ENCODE data around the gene MCUB. TPM values are rescaled to one million over a fixed set of nuclear protein-coding genes. Genes with fewer than 3 reads are reported as not detected.
"Not testable (repeated sequence)": the region's sequence is repeated elsewhere in the genome, so short reads cannot be mapped to it uniquely, and the experiment has no call there.

The MCUB gene
- total RNA-seq, 2 experiments from 2014 or later: 69.1 to 71.8 TPM

- H3K9me3 Mint-ChIP-seq; H3K27me3 Mint-ChIP-seq (ENCODE audit: low read depth); intact Hi-C loops (cut with micrococcal nuclease); H3K27ac Mint-ChIP-seq: not testable (repeated sequence)
- Mint-ChIP-seq H3K36me3 (ENCODE audit: low read depth) (peaks cover 23% of the 10 kb centered on the region), H3K4me1 (ENCODE audit: low read depth) (peaks cover 34% of the 10 kb centered on the region), H3K4me3 (peak overlapping the region; percentile 88)
- CTCF ChIA-PET: interaction anchor here (0.7 to 1.9 kb wide), 3 partner anchors 16 to 60 kb away, joined by 3 to 4 read pairs (median 4); no protein-coding TSS in a partner anchor
- DNase-seq: peak; percentile 45
Observed at GRCh38 chr4:109558095-109558494, 2.0 kb upstream of the MCUB start.

- Mint-ChIP-seq H3K27ac (peak overlapping the region; percentile 95), H3K4me3 (peak overlapping the region; percentile 88), H3K36me3 (ENCODE audit: low read depth) (peaks cover 17% of the 10 kb centered on the region), H3K27me3 (ENCODE audit: low read depth) (no peaks in the 10 kb centered on the region), H3K9me3 (peaks cover 3% of the 10 kb centered on the region), H3K4me1 (ENCODE audit: low read depth) (peaks cover 49% of the 10 kb centered on the region)
- DNase-seq: peak; percentile 53
- CTCF ChIA-PET: interaction anchor here (0.6 to 1.9 kb wide), 7 partner anchors 15 to 902 kb away, joined by 3 to 4 read pairs (median 3); partner anchors contain the start of gene SEC24B
- intact Hi-C loops (cut with micrococcal nuclease): no loop called here
Observed at GRCh38 chr4:109559625-109559982, 442 bp upstream of the MCUB start.

GRCh38 chr4:109560687-109561461 is 828 bp downstream of the MCUB start:
- peaks cover 56% of the 10 kb centered on the region for H3K4me1 Mint-ChIP-seq (ENCODE audit: low read depth)
- H3K36me3 Mint-ChIP-seq (ENCODE audit: low read depth): peaks cover 17% of the 10 kb centered on the region
- no peaks in the 10 kb centered on the region for H3K27me3 Mint-ChIP-seq (ENCODE audit: low read depth)
- peak; percentile 77 for DNase-seq
- H3K9me3 Mint-ChIP-seq: peaks cover 3% of the 10 kb centered on the region
- H3K27ac Mint-ChIP-seq: peak overlapping the region; percentile 95
- peak overlapping the region; percentile 88 for H3K4me3 Mint-ChIP-seq
- CTCF ChIA-PET: interaction anchor here (0.7 to 1.1 kb wide), 4 partner anchors 22 to 98 kb away, joined by 3 to 5 read pairs (median 4); no protein-coding TSS in a partner anchor
- intact Hi-C loops (cut with micrococcal nuclease): loop anchor here (1.0 to 10.0 kb wide), 13 partner anchors 27 to 1466 kb away; partner anchors contain the start of genes GAR1 and SEC24B

GRCh38 chr4:109562457-109563239 is 2.6 kb downstream of the MCUB start:
- Mint-ChIP-seq H3K9me3 (peaks cover 3% of the 10 kb centered on the region), H3K27me3 (ENCODE audit: low read depth) (no peaks in the 10 kb centered on the region), H3K4me1 (ENCODE audit: low read depth) (peaks cover 58% of the 10 kb centered on the region), H3K36me3 (ENCODE audit: low read depth) (peaks cover 13% of the 10 kb centered on the region), H3K4me3 (peak overlapping the region; percentile 88), H3K27ac (peak overlapping the region; percentile 14)
- peak; percentile 70 for DNase-seq
- intact Hi-C loops (cut with micrococcal nuclease): loop anchor here (5.0 to 10.0 kb wide), 2 partner anchors 525 to 1468 kb away; no protein-coding TSS in a partner anchor
- CTCF ChIA-PET: interaction anchor here (0.9 to 2.6 kb wide), 6 partner anchors 9 to 254 kb away, joined by 3 to 13 read pairs (median 4); no protein-coding TSS in a partner anchor

- Mint-ChIP-seq H3K36me3 (ENCODE audit: low read depth) (peaks cover 14% of the 10 kb centered on the region), H3K9me3 (peaks cover 3% of the 10 kb centered on the region), H3K4me3 (no peak overlapping the region), H3K27ac (no peak overlapping the region), H3K4me1 (ENCODE audit: low read depth) (peaks cover 65% of the 10 kb centered on the region), H3K27me3 (ENCODE audit: low read depth) (no peaks in the 10 kb centered on the region)
- CTCF ChIA-PET: interaction anchor here (0.7 to 1.6 kb wide), 5 partner anchors 9 to 138 kb away, joined by 3 to 5 read pairs (median 4); partner anchors contain the start of gene SEC24B
- no peak for DNase-seq
- intact Hi-C loops (cut with micrococcal nuclease): no loop called here
Observed at GRCh38 chr4:109571494-109571893, 11.4 kb downstream of the MCUB start.

GRCh38 chr4:109572154-109572553 is 12.1 kb downstream of the MCUB start:
- DNase-seq: no peak
- intact Hi-C loops (cut with micrococcal nuclease): no loop called here
- H3K4me1 Mint-ChIP-seq (ENCODE audit: low read depth): peaks cover 68% of the 10 kb centered on the region
- H3K4me3 Mint-ChIP-seq: no peak overlapping the region
- peaks cover 15% of the 10 kb centered on the region for H3K36me3 Mint-ChIP-seq (ENCODE audit: low read depth)
- no peak overlapping the region for H3K27ac Mint-ChIP-seq
- peaks cover 3% of the 10 kb centered on the region for H3K9me3 Mint-ChIP-seq
- CTCF ChIA-PET: interaction anchor here (0.9 to 1.6 kb wide), 4 partner anchors 16 to 139 kb away, joined by 3 to 5 read pairs (median 4); partner anchors contain the start of gene SEC24B
- H3K27me3 Mint-ChIP-seq (ENCODE audit: low read depth): no peaks in the 10 kb centered on the region

- no peaks in the 10 kb centered on the region for H3K27me3 Mint-ChIP-seq (ENCODE audit: low read depth)
- CTCF ChIA-PET: interaction anchor here (0.6 to 2.4 kb wide), 13 partner anchors 9 to 149 kb away, joined by 3 to 13 read pairs (median 3); partner anchors contain the start of gene SEC24B
- H3K36me3 Mint-ChIP-seq (ENCODE audit: low read depth): peaks cover 14% of the 10 kb centered on the region
- H3K4me1 Mint-ChIP-seq (ENCODE audit: low read depth): peaks cover 74% of the 10 kb centered on the region
- DNase-seq: peak; percentile 42
- H3K9me3 Mint-ChIP-seq: peaks cover 3% of the 10 kb centered on the region
- H3K27ac Mint-ChIP-seq: no peak overlapping the region
- H3K4me3 Mint-ChIP-seq: peak overlapping the region; percentile 39
- intact Hi-C loops (cut with micrococcal nuclease): loop anchor here (1.0 to 2.0 kb wide), 4 partner anchors 10 to 145 kb away; partner anchors contain the start of gene SEC24B
Observed at GRCh38 chr4:109574443-109574850, 14.4 kb downstream of the MCUB start.

GRCh38 chr4:109574931-109575804 is 15.1 kb downstream of the MCUB start:
- no peak for DNase-seq
- H3K9me3 Mint-ChIP-seq: peaks cover 3% of the 10 kb centered on the region
- peaks cover 18% of the 10 kb centered on the region for H3K36me3 Mint-ChIP-seq (ENCODE audit: low read depth)
- CTCF ChIA-PET: interaction anchor here (0.6 to 2.4 kb wide), 9 partner anchors 10 to 150 kb away, joined by 3 to 13 read pairs (median 4); partner anchors contain the start of gene SEC24B
- H3K4me3 Mint-ChIP-seq: peak overlapping the region; percentile 39
- H3K27ac Mint-ChIP-seq: no peak overlapping the region
- intact Hi-C loops (cut with micrococcal nuclease): loop anchor here (1.0 to 2.0 kb wide), 4 partner anchors 11 to 146 kb away; partner anchors contain the start of gene SEC24B
- H3K4me1 Mint-ChIP-seq (ENCODE audit: low read depth): peaks cover 68% of the 10 kb centered on the region
- no peaks in the 10 kb centered on the region for H3K27me3 Mint-ChIP-seq (ENCODE audit: low read depth)

- peaks cover 20% of the 10 kb centered on the region for H3K36me3 Mint-ChIP-seq (ENCODE audit: low read depth)
- H3K4me3 Mint-ChIP-seq: no peak overlapping the region
- H3K27me3 Mint-ChIP-seq (ENCODE audit: low read depth): no peaks in the 10 kb centered on the region
- peak overlapping the region; percentile 56 for H3K27ac Mint-ChIP-seq
- intact Hi-C loops (cut with micrococcal nuclease): no loop called here
- no peak for DNase-seq
- peaks cover 6% of the 10 kb centered on the region for H3K9me3 Mint-ChIP-seq
- peaks cover 64% of the 10 kb centered on the region for H3K4me1 Mint-ChIP-seq (ENCODE audit: low read depth)
- CTCF ChIA-PET: no interaction called here
Observed at GRCh38 chr4:109576462-109576861, 16.4 kb downstream of the MCUB start.

GRCh38 chr4:109578846-109579245 is 18.8 kb downstream of the MCUB start:
- peaks cover 30% of the 10 kb centered on the region for H3K36me3 Mint-ChIP-seq (ENCODE audit: low read depth)
- peaks cover 17% of the 10 kb centered on the region for H3K9me3 Mint-ChIP-seq
- H3K4me1 Mint-ChIP-seq (ENCODE audit: low read depth): peaks cover 61% of the 10 kb centered on the region
- H3K27me3 Mint-ChIP-seq (ENCODE audit: low read depth): no peaks in the 10 kb centered on the region
- intact Hi-C loops (cut with micrococcal nuclease): no loop called here
- DNase-seq: no peak
- CTCF ChIA-PET: no interaction called here
- H3K4me3 Mint-ChIP-seq: no peak overlapping the region
- peak overlapping the region; percentile 26 for H3K27ac Mint-ChIP-seq

GRCh38 chr4:109579997-109580396 is 20.0 kb downstream of the MCUB start:
- H3K27me3 Mint-ChIP-seq (ENCODE audit: low read depth); CTCF ChIA-PET; H3K4me3 Mint-ChIP-seq; intact Hi-C loops (cut with micrococcal nuclease); DNase-seq; H3K27ac Mint-ChIP-seq: not testable (repeated sequence)
- peaks cover 61% of the 10 kb centered on the region for H3K4me1 Mint-ChIP-seq (ENCODE audit: low read depth)
- peaks cover 17% of the 10 kb centered on the region for H3K9me3 Mint-ChIP-seq
- H3K36me3 Mint-ChIP-seq (ENCODE audit: low read depth): peaks cover 30% of the 10 kb centered on the region

All from activated naive CD4-positive, alpha-beta T cell treated with anti-CD3 and anti-CD28 coated beads for 36 hours (primary cell).